ENCODE results near the gene PPP4R4.

DNA sequence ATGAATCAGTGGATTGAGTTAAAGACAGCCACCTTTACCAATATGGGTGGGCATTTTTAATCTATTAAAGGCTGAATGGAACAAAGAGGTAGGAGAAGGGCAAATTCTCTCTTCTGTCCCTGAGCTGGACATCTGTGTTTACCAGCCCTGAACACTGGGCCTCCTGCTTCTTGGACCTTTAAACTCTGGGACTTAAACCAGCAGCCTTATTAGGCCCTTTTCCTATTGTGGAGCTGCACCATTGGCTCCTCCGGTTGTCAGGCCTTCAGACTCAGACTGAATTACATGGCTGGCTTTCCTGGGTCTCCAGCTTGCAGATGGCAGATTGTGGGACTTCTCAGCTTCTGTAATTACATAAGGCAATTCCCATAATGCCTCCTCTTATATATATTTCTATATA is 142.6 kb downstream of the PPP4R4 start:
- TF ChIP-seq, protein P1, sequence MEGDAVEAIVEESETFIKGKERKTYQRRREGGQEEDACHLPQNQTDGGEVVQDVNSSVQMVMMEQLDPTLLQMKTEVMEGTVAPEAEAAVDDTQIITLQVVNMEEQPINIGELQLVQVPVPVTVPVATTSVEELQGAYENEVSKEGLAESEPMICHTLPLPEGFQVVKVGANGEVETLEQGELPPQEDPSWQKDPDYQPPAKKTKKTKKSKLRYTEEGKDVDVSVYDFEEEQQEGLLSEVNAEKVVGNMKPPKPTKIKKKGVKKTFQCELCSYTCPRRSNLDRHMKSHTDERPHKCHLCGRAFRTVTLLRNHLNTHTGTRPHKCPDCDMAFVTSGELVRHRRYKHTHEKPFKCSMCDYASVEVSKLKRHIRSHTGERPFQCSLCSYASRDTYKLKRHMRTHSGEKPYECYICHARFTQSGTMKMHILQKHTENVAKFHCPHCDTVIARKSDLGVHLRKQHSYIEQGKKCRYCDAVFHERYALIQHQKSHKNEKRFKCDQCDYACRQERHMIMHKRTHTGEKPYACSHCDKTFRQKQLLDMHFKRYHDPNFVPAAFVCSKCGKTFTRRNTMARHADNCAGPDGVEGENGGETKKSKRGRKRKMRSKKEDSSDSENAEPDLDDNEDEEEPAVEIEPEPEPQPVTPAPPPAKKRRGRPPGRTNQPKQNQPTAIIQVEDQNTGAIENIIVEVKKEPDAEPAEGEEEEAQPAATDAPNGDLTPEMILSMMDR (IDR thresholded peaks at IDR 0.05; ENCODE audit: insufficient read depth, low read length) = no peak
- TF ChIP-seq, protein P2, sequence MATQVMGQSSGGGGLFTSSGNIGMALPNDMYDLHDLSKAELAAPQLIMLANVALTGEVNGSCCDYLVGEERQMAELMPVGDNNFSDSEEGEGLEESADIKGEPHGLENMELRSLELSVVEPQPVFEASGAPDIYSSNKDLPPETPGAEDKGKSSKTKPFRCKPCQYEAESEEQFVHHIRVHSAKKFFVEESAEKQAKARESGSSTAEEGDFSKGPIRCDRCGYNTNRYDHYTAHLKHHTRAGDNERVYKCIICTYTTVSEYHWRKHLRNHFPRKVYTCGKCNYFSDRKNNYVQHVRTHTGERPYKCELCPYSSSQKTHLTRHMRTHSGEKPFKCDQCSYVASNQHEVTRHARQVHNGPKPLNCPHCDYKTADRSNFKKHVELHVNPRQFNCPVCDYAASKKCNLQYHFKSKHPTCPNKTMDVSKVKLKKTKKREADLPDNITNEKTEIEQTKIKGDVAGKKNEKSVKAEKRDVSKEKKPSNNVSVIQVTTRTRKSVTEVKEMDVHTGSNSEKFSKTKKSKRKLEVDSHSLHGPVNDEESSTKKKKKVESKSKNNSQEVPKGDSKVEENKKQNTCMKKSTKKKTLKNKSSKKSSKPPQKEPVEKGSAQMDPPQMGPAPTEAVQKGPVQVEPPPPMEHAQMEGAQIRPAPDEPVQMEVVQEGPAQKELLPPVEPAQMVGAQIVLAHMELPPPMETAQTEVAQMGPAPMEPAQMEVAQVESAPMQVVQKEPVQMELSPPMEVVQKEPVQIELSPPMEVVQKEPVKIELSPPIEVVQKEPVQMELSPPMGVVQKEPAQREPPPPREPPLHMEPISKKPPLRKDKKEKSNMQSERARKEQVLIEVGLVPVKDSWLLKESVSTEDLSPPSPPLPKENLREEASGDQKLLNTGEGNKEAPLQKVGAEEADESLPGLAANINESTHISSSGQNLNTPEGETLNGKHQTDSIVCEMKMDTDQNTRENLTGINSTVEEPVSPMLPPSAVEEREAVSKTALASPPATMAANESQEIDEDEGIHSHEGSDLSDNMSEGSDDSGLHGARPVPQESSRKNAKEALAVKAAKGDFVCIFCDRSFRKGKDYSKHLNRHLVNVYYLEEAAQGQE (IDR thresholded peaks at IDR 0.05; ENCODE audit: insufficient replicate concordance, low read depth) = no peak
- no peak for TF ChIP-seq GABPA (IDR thresholded peaks at IDR 0.05; ENCODE audit: low read depth)

Data from HL-60 (cell line).